B cell (primary cell): Measurements from ENCODE around the gene IGF1. TPM values are rescaled to one million over a fixed set of nuclear protein-coding genes. Genes with fewer than 3 reads are reported as not detected.

Experiments
- ATAC-seq: fragments of 200-7000 bp; cut with Tn5 transposase; one replicate; pipeline ENCODE4 v1.10.0; 2021; ENCODE audit warnings: low read depth, mild to moderate bottlenecking, moderate number of reproducible peaks, moderate library complexity
- CTCF ChIA-PET: fragments of 350-600 bp; sonication (Branson Sonifier 250); formaldehyde crosslinking; loops from one replicate; lab custom pipeline; 2021; ENCODE audit warnings: antibody characterized with exemption, inconsistent platforms; lab: Charles Lee
- POLR2A ChIA-PET: fragments of 350-600 bp; sonication (Branson Sonifier 250); formaldehyde crosslinking; loops from one replicate; lab custom pipeline; 2021; ENCODE audit warnings: antibody characterized with exemption; lab: Charles Lee
- DNase-seq: peaks from one replicate; pipeline ENCODE4 v3.0.0; 2013
- H2AFZ ChIP-seq: 2 replicates; pipeline ENCODE4 v1.6.1; 2012; ENCODE audit warnings: mild to moderate bottlenecking, low read depth, low read length; ENCODE audit not compliant: insufficient read depth, poor library complexity, severe bottlenecking
- H3K27ac ChIP-seq, 2 donors: 1 replicate in 1 of 2; 2 replicates in 1 of 2; pipeline ENCODE4 v1.5.1; 2012 to 2013; ENCODE audit warnings: low read length in 2 of 2, mild to moderate bottlenecking in 2 of 2, moderate library complexity in 1 of 2
- H3K27me3 ChIP-seq, 4 experiments: fragments of 200-600 bp in 1 of 4; sonication (generic) in 1 of 4; replicated peaks in 1 of 4; 1 replicate in 2 of 4; 2 replicates in 2 of 4; pipeline versions ENCODE4 v1.6.1 to v1.7.0; 2013 to 2016; ENCODE audit warnings: low read length in 3 of 4, mild to moderate bottlenecking in 2 of 4, mixed read lengths in 1 of 4, moderate library complexity in 1 of 4; ENCODE audit not compliant: insufficient read depth in 4 of 4, control insufficient read depth in 3 of 4; ENCODE audit errors: control extremely low read depth in 1 of 4
- H3K36me3 ChIP-seq, 2 experiments: replicated peaks in 1 of 2; 1 replicate in 1 of 2; 2 replicates in 1 of 2; pipeline versions ENCODE4 v1.6.1 to v1.7.1; 2013; ENCODE audit warnings: low read length in 1 of 2; ENCODE audit not compliant: insufficient read depth in 2 of 2, control insufficient read depth in 1 of 2; ENCODE audit errors: control extremely low read depth in 1 of 2, extremely low read depth in 1 of 2
- H3K4me1 ChIP-seq, 2 donors: fragments of 200-600 bp in 1 of 2; sonication (generic) in 1 of 2; 1 replicate in 1 of 2; 2 replicates in 1 of 2; pipeline versions ENCODE4 v1.5.1 to v1.6.1; 2013 to 2017; ENCODE audit warnings: low read length in 2 of 2; ENCODE audit not compliant: control insufficient read depth in 2 of 2, insufficient read depth in 2 of 2
- H3K4me2 ChIP-seq: replicated peaks from 2 replicates; pipeline ENCODE3; 2012; ENCODE audit warnings: mild to moderate bottlenecking, low read depth, low read length; ENCODE audit not compliant: poor library complexity, severe bottlenecking
- H3K4me3 ChIP-seq, 5 experiments: fragments of 200-600 bp in 1 of 5; sonication (generic) in 1 of 5; 1 replicate in 3 of 5; 2 replicates in 2 of 5; pipeline versions ENCODE4 v1.5.1 to v1.7.0; 2011 to 2016; ENCODE audit warnings: low read length in 4 of 5, mild to moderate bottlenecking in 4 of 5, low read depth in 2 of 5, control low read depth in 1 of 5, moderate library complexity in 1 of 5; ENCODE audit not compliant: insufficient read depth in 1 of 5; ENCODE audit errors: control extremely low read depth in 1 of 5, extremely low read depth in 1 of 5
- H3K79me2 ChIP-seq: fragments of 200-600 bp; sonication (generic); one replicate; pipeline ENCODE4 v1.6.0; 2016; ENCODE audit warnings: low read length; ENCODE audit not compliant: control insufficient read depth, insufficient read depth
- H3K9ac ChIP-seq: fragments of 200-600 bp; sonication (generic); 2 replicates; pipeline ENCODE4 v1.6.1; 2017; ENCODE audit warnings: mild to moderate bottlenecking, low read length, moderate library complexity
- H3K9me3 ChIP-seq, 3 donors: one replicate each; pipeline versions ENCODE4 v1.6.1 to v1.7.1; 2013; ENCODE audit warnings: low read length in 2 of 3; ENCODE audit not compliant: control insufficient read depth in 2 of 3, insufficient read depth in 1 of 3; ENCODE audit errors: control extremely low read depth in 1 of 3
- H4K20me1 ChIP-seq: 2 replicates; pipeline ENCODE4 v1.6.0; 2012; ENCODE audit warnings: mild to moderate bottlenecking, low read length; ENCODE audit not compliant: insufficient read depth, control insufficient read depth, poor library complexity, severe bottlenecking
- H3K27ac Mint-ChIP-seq: one replicate; pipeline ENCODE4 v1.8.0; 2021; ENCODE audit warnings: mixed read lengths
- H3K27me3 Mint-ChIP-seq: one replicate; pipeline ENCODE4 v1.8.0; 2021; ENCODE audit warnings: mixed read lengths
- H3K4me1 Mint-ChIP-seq: one replicate; pipeline ENCODE4 v1.8.0; 2021; ENCODE audit warnings: mixed read lengths
- H3K4me3 Mint-ChIP-seq: one replicate; pipeline ENCODE4 v1.8.0; 2021; ENCODE audit warnings: mixed read lengths
- H3K9me3 Mint-ChIP-seq: one replicate; pipeline ENCODE4 v1.8.0; 2022; ENCODE audit warnings: mixed read lengths; ENCODE audit not compliant: insufficient read depth
- EZH2 ChIP-seq: IDR thresholded peaks from 2 replicates; pipeline ENCODE4 v1.6.1; 2012; ENCODE audit warnings: borderline replicate concordance, low read depth, mild to moderate bottlenecking, moderate library complexity, low read length; ENCODE audit not compliant: insufficient read depth, poor library complexity, severe bottlenecking
- WGBS: methylation state at CpG from one replicate; pipeline ENCODE4 v1.1.5; 2013; ENCODE audit warnings: missing lambda C conversion rate; ENCODE audit not compliant: insufficient coverage; 5-methylcytosine and 5-hydroxymethylcytosine counted together
- intact Hi-C: fragments of 100-400 bp; cut with micrococcal nuclease; formaldehyde crosslinking; loops from one replicate; pipeline ENCODE4 v1.10.0; 2022
- polyA plus RNA-seq: library from polyadenylated mRNA; depleted of rRNA; stranded (reverse); fragments of >200 nt; gene quantifications from 2 replicates; pipeline ENCODE4 v1.2.3, GENCODE V29; 2012
- total RNA-seq, 2 donors: library from RNA; stranded (reverse); fragments of 120-200 nt in 1 of 2; gene quantifications; 1 replicate in 1 of 2; 2 replicates in 1 of 2; pipeline versions ENCODE4 v1.2.3 to v1.2.4, GENCODE V29; 2013 to 2022
- TF ChIP-seq, protein P1 (sequence below): fragments of 200-600 bp; IDR thresholded peaks from one replicate; pipeline ENCODE4 v1.8.0; 2022; ENCODE audit warnings: antibody characterized with exemption, mild to moderate bottlenecking

The IGF1 gene
- total and polyA plus RNA-seq, 2 donors (not counting 1 experiment from before 2014, with no cell fraction given), result 0.21 TPM; not detected in 1

DNA sequence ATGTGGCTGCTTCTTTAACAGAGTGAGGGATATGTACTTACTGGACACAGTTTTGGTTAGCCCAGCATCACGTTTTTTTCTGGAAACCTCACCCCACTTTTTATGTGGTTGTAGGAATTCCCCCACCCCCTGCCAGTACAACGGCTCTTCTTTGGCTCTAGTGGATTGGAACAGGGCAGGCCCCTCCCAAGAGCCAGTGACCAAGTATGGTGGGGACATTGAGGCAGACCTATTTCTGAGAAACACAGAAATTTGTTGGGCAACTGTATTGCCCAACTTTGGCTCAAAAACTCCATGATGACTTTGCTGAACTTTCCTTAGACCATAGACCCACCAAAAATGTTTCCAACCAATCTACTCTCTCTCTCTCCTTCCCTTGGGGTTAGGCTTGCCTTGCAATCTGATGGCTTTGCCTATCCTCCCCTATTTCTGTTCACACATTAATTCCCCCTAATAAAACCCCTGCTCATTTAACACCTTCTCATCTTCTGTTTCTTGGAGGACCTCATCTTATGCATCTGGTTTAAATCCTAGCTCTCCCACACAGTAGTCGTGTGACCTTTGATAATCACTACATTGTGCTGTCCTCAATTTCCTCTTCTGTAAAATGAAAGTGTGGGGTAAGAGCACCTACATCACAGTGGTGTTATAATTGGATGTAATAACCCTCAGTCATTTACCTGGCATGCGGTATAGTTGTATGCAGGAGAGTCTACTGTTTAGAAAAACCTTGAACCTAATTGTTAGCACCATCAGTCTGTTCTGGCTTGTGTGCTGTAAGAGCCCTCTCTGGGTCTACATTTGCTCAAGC lies 71.7 kb downstream of the IGF1 start:
- Mint-ChIP-seq H3K9me3 (no peaks in the 10 kb centered on the region), H3K4me3 (no peak overlapping the region), H3K27me3 (peaks cover 10% of the 10 kb centered on the region), H3K27ac (no peak overlapping the region), H3K4me1 (no peaks in the 10 kb centered on the region)
- DNase-seq (no peak), ATAC-seq (no peak)
- H2AFZ ChIP-seq, result no peak overlapping the region
- whole genome bisulfite sequencing, result 100% methylated on average over 1 of the region's 4 CpGs
- TF ChIP-seq EZH2, result no peak
- TF ChIP-seq, protein P1, sequence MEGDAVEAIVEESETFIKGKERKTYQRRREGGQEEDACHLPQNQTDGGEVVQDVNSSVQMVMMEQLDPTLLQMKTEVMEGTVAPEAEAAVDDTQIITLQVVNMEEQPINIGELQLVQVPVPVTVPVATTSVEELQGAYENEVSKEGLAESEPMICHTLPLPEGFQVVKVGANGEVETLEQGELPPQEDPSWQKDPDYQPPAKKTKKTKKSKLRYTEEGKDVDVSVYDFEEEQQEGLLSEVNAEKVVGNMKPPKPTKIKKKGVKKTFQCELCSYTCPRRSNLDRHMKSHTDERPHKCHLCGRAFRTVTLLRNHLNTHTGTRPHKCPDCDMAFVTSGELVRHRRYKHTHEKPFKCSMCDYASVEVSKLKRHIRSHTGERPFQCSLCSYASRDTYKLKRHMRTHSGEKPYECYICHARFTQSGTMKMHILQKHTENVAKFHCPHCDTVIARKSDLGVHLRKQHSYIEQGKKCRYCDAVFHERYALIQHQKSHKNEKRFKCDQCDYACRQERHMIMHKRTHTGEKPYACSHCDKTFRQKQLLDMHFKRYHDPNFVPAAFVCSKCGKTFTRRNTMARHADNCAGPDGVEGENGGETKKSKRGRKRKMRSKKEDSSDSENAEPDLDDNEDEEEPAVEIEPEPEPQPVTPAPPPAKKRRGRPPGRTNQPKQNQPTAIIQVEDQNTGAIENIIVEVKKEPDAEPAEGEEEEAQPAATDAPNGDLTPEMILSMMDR, result no peak
- no peaks in the 10 kb centered on the region for H4K20me1 ChIP-seq
- no peaks in the 10 kb centered on the region for H3K9me3 ChIP-seq
- H3K27me3 ChIP-seq, result no peaks in the 10 kb centered on the region
- POLR2A ChIA-PET, result no interaction called here
- no peaks in the 10 kb centered on the region for H3K79me2 ChIP-seq
- intact Hi-C loops, result no loop called here
- no peak overlapping the region for H3K4me2 ChIP-seq
- CTCF ChIA-PET, result no interaction called here
- H3K36me3 ChIP-seq, result no peaks in the 10 kb centered on the region
- no peak overlapping the region for H3K4me3 ChIP-seq
- H3K4me1 ChIP-seq, result no peaks in the 10 kb centered on the region
- no peak overlapping the region for H3K27ac ChIP-seq
- H3K9ac ChIP-seq, result no peak overlapping the region

DNA sequence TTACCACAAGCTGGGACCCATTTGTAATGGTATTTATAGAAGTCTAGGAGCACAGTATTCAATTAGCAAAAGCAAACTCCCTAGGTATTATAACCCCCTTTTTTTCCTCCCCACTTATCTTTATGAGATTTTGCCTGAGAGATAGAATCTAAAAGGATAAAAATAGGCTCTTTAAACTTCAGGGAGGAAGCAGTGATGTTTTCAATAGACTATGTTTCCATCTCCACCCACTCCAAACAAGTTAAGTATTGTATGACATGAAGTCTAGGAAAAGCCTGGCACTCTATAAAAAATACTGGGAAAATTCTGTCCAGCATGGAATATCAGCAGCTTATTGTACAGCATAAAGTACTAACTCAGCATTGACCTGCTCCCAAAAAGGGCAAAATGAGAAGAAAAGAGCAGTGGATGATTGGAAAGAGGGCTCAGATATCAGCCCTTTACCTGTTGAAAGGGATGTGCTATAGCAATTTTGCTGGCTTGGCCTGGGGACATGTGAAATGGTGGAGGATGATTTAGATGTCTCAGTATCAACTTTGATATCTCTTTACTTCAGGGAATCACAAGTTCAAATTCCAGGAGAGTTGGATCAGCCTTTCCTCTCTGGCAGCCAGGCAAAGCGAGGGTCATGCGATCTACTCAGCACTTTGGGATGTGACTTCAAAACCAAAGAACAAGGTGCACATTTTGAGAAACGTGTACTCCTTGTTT lies 72.4 kb downstream of the IGF1 start:
- Histone ChIP-seq H3K4me2 (no peak overlapping the region), H3K79me2 (no peaks in the 10 kb centered on the region), H2AFZ (no peak overlapping the region), H3K9me3 (no peaks in the 10 kb centered on the region), H3K27me3 (no peaks in the 10 kb centered on the region), H3K36me3 (no peaks in the 10 kb centered on the region), H3K4me3 (no peak overlapping the region), H3K27ac (no peak overlapping the region), H3K9ac (no peak overlapping the region), H3K4me1 (no peaks in the 10 kb centered on the region), H4K20me1 (no peaks in the 10 kb centered on the region)
- POLR2A ChIA-PET, result no interaction called here
- Mint-ChIP-seq H3K27ac (no peak overlapping the region), H3K4me3 (no peak overlapping the region), H3K9me3 (no peaks in the 10 kb centered on the region), H3K27me3 (peaks cover 10% of the 10 kb centered on the region), H3K4me1 (no peaks in the 10 kb centered on the region)
- DNase-seq (no peak), ATAC-seq (no peak)
- intact Hi-C loops, result no loop called here
- TF ChIP-seq EZH2, result no peak
- TF ChIP-seq, protein P1, result no peak
- WGBS, result 82% methylated on average over 3 of the region's 3 CpGs
- CTCF ChIA-PET, result no interaction called here
